Lower lobe of right lung (tissue), 2 donors: ENCODE measurements around the gene LSMEM2. TPM values are rescaled to one million over a fixed set of nuclear protein-coding genes. Genes with fewer than 3 reads are reported as not detected.
"Not testable (repeated sequence)": the region's sequence is repeated elsewhere in the genome, so short reads cannot be mapped to it uniquely, and the experiment has no call there.

ENCODE experiments used
- ATAC-seq, 2 donors: fragments of 200-7000 bp; cut with Tn5 transposase; one replicate each; pipeline ENCODE4 v1.9.1; 2020 to 2022; ENCODE audit warnings: mild to moderate bottlenecking in 2 of 2, moderate library complexity in 2 of 2
- DNase-seq: peaks from one replicate; pipeline ENCODE4 v3.0.0-alpha.2; 2020
- H3K27ac ChIP-seq: fragments of 200-600 bp; one replicate; pipeline ENCODE4 v1.8.0; 2022
- H3K27me3 ChIP-seq: fragments of 200-600 bp; one replicate; pipeline ENCODE4 v1.8.0; 2022; ENCODE audit warnings: low read depth
- H3K36me3 ChIP-seq: fragments of 200-600 bp; one replicate; pipeline ENCODE4 v1.8.0; 2022; ENCODE audit warnings: mild to moderate bottlenecking
- H3K4me1 ChIP-seq: fragments of 200-600 bp; one replicate; pipeline ENCODE4 v1.8.0; 2022
- H3K4me3 ChIP-seq: fragments of 200-600 bp; one replicate; pipeline ENCODE4 v1.8.0; 2022; ENCODE audit warnings: mild to moderate bottlenecking
- H3K9me3 ChIP-seq: fragments of 200-600 bp; one replicate; pipeline ENCODE4 v1.8.0; 2022
- CTCF ChIP-seq: fragments of 200-600 bp; IDR thresholded peaks from one replicate; pipeline ENCODE4 v1.8.0; 2022; ENCODE audit warnings: antibody characterized with exemption, mild to moderate bottlenecking
- intact Hi-C: fragments of 100-400 bp; cut with DNase I; formaldehyde crosslinking; loops from one replicate; pipeline ENCODE4 v1.11.0; 2022
- total RNA-seq: library from RNA; stranded (reverse); fragmentation: NEBNext Ultra II Directional; extraction: Animal tissue kit (Norgen Biotek cat#: 25700); gene quantifications from one replicate; pipeline ENCODE4 v1.2.1, GENCODE V29; 2021
- donor health status: DM: no; HTN: yes; CAD: no; lungs with severe emphysema.

LSMEM2 gene
- total RNA-seq, 1 donor from 2014 or later = not detected

GRCh38 chr3:50259432-50260026 lies 19.4 kb upstream of the LSMEM2 start:
- peak overlapping the region; percentile 56 for H3K4me3 ChIP-seq
- ATAC-seq (peak in 1 of 2 donors; percentile 0), DNase-seq (no peak)
- H3K27ac ChIP-seq = peak overlapping the region; percentile 96
- intact Hi-C loops = no loop called here
- H3K4me1 ChIP-seq = peaks cover 72% of the 10 kb centered on the region
- peaks cover 49% of the 10 kb centered on the region for H3K36me3 ChIP-seq
- no peaks in the 10 kb centered on the region for H3K9me3 ChIP-seq
- TF ChIP-seq CTCF = no peak
- no peaks in the 10 kb centered on the region for H3K27me3 ChIP-seq

- Histone ChIP-seq H3K4me3 (peak overlapping the region; percentile 56), H3K27me3 (no peaks in the 10 kb centered on the region), H3K36me3 (peaks cover 42% of the 10 kb centered on the region), H3K9me3 (no peaks in the 10 kb centered on the region), H3K4me1 (peaks cover 72% of the 10 kb centered on the region), H3K27ac (peak overlapping the region; percentile 96)
- TF ChIP-seq CTCF = peak; percentile 98
- intact Hi-C loops = no loop called here
- DNase-seq = peak; percentile 96
- ATAC-seq = peak; percentile 89 to 91
Observed at GRCh38 chr3:50260027-50260941, 18.6 kb upstream of the LSMEM2 start.

- no peak for DNase-seq
Observed at GRCh38 chr3:50260942-50261441, 17.9 kb upstream of the LSMEM2 start.

GRCh38 chr3:50261505-50261904 lies 17.4 kb upstream of the LSMEM2 start:
- intact Hi-C loops = no loop called here
- no peak for ATAC-seq
- no peak for TF ChIP-seq CTCF
- no peak overlapping the region for H3K4me3 ChIP-seq
- H3K27ac ChIP-seq = peak overlapping the region; percentile 96
- H3K4me1 ChIP-seq = peaks cover 72% of the 10 kb centered on the region
- H3K36me3 ChIP-seq = peaks cover 29% of the 10 kb centered on the region
- no peaks in the 10 kb centered on the region for H3K27me3 ChIP-seq
- no peak for DNase-seq
- no peaks in the 10 kb centered on the region for H3K9me3 ChIP-seq

More at GRCh38 chr3:50260942-50261441, 17.9 kb upstream of the LSMEM2 start:
- Histone ChIP-seq H3K27me3 (no peaks in the 10 kb centered on the region), H3K27ac (peak overlapping the region; percentile 96), H3K9me3 (no peaks in the 10 kb centered on the region), H3K36me3 (peaks cover 34% of the 10 kb centered on the region), H3K4me1 (peaks cover 72% of the 10 kb centered on the region), H3K4me3 (peak overlapping the region; percentile 56)
- no peak for TF ChIP-seq CTCF
- ATAC-seq = no peak
- intact Hi-C loops = no loop called here

GRCh38 chr3:50262200-50262599 lies 16.7 kb upstream of the LSMEM2 start:
- H3K9me3 ChIP-seq, H3K27ac ChIP-seq, intact Hi-C loops, DNase-seq, H3K4me3 ChIP-seq, ATAC-seq, H3K27me3 ChIP-seq: not testable (repeated sequence)
- Histone ChIP-seq H3K4me1 (peaks cover 70% of the 10 kb centered on the region), H3K36me3 (peaks cover 22% of the 10 kb centered on the region)
